CD4-positive, alpha-beta T cell treated with Interleukin-6 for 4 hours (primary cell): ENCODE measurements around the gene FSD1.
A peak's percentile ranks its signal among the peaks of the same experiment; 100 is the strongest.

Experiments used
- DNase-seq: peaks from one replicate; pipeline ENCODE4 v3.0.0-alpha.2; 2020; ENCODE audit warnings: mixed read lengths

Gene FSD1

DNA sequence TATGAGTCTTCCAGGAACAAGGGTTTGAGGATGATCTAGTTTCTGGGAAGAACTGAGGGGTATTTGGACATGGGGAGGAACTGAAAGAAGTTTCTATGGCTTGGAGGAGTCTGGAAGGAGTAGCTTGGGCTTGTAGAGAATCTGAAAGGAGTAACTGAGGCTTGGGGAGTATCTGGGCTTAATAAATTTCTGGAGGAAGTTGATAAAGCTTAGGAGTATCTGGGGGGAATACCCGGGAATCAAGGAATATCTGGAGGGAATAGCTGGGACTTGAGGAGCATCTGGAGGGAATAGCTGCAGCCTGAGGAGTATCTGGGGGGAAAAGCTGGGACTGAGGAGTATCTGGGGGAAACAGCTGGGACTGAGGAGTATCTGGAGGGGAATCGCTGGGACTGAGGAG, 16.0 kb downstream of the FSD1 start:
- no peak for DNase-seq

- DNase-seq: no peak
Measured at GRCh38 chr19:4322942-4323665, 18.7 kb downstream of the FSD1 start.

DNA sequence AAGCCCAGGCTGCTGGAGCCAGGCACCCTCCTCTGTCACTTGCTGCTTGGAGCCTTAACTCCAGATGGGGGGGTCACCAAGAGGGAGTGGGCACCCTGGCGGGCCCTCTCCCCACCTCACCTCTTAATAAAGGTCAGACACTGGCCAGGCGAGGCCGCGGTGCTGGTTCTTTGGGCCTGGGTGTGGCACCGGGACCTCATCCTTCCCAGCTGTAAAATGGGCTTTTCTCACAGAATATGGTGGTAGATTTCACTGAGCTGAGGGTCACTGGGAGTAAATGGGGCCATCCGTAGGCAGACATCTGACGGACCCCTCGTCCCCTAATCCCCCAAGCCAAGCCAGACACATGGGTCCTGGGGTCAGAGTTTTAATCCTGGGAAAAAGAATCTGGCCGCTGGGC, 19.3 kb downstream of the FSD1 start:
- DNase-seq: no peak

- DNase-seq: no peak
Measured at GRCh38 chr19:4324228-4324627, 19.8 kb downstream of the FSD1 start.

GRCh38 chr19:4326215-4326836, 21.9 kb downstream of the FSD1 start:
- DNase-seq: no peak

GRCh38 chr19:4326837-4327251, 22.4 kb downstream of the FSD1 start:
- peak; percentile 53 for DNase-seq

DNA sequence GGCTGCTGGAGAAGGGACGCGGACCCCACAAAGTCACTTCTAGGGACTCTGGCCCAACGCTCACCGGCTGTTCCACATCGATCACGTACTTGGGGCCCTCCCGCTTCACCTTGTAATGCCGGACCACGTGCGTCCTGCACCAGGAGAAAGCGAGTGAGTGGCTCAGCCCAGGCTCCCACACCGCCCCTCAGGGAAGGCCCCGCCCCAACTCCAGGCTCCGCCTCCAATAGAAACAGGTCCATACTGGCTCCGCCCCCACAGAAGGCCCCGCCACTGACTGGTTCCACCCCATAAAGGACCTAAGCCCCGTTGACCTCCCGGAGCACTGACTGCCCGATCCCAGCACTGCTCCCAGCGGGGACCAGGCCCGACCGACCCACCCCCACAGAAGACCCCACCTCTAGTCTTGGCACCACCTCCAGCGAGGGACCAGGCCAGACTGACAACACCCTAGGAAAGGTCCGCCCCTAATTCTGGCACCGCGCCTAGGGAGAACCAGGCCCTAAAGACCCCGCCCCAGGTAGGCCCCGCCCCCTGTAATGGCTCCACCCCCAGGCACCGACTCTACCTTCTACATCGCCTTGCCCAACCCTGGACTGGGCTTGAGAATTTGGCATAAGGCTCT, 23.0 kb downstream of the FSD1 start:
- peak; percentile 86 for DNase-seq

DNA sequence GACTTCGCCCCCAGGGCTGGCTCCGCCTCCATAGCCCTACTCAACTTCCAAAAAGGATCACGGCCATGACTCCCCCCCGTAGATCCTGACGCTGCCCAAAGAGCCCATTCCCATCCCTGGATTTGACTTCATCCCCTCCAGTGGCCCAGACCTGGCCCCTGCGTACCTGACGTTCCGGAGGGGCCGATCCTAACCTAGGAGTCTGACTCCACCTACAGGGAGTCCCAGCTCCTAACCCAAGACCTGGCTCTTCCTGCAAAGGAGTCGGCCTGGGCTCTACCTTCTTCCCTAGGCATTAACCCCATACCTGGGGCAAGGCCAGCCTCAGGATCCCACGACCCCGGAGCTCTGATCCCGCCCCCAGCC, 23.5 kb downstream of the FSD1 start:
- DNase-seq: no peak

- DNase-seq: peak; percentile 96
Measured at GRCh38 chr19:4328243-4328990, 24.0 kb downstream of the FSD1 start.

DNA sequence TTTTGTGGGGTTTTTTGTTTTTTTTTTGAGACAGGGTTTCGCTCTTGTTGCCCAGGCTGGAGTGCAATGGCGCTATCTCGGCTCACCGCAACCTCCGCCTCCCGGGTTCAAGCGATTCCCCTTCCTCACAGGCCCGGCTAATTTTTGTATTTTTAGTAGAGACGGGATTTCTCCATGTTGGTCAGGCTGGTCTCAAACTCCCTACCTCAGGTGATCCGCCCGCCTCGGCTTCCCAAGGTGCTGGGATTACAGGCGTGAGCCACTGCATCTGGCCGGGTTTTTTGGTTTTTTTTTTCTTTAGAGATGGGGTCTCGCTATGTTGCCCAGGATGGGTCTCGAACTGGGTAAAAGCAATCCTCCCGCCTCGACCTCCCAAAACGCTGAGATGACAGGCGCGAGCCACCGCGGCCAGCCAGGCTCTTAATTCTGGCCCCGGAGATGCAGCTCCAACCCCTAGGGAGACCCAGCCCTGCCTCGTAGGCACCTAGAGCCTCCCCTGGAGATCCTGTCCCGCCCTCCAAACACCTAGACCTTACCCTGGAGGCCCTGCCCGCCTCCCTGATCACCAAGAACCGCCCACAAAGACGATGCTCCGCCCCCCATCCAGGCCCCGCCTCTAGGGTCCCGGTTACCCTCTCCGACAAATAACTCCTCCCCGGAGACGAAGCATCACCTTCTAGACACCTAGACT, 24.7 kb downstream of the FSD1 start:
- DNase-seq: peak; percentile 36

GRCh38 chr19:4329858-4330257, 25.5 kb downstream of the FSD1 start:
- no peak for DNase-seq

DNA sequence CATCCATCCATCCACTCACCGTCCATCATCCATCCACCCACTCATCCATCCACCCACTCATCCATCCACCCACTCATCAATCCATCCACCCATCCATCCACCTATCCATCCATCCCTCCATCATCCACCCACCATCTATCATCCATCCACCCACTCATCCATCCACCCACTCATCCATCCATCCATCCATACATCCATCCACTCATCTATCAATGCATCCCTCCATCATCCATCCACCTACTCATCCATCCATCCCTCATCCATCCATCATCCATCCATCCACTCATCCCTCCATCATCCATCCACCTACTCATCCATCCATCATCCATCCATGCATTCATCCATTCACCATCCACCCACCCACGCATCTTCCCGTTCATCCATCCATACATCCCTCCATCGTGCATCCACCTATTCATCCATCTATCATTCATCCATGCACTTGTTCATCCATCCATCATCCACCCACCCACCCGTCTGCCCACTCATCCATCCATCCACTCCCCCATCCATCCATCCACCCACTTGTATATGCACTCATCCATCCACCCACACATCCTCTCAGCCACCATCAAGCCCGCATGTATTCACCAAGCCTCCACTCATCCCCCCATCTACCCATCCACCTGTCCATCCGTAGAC, 30.7 kb downstream of the FSD1 start:
- DNase-seq: no peak

DNA sequence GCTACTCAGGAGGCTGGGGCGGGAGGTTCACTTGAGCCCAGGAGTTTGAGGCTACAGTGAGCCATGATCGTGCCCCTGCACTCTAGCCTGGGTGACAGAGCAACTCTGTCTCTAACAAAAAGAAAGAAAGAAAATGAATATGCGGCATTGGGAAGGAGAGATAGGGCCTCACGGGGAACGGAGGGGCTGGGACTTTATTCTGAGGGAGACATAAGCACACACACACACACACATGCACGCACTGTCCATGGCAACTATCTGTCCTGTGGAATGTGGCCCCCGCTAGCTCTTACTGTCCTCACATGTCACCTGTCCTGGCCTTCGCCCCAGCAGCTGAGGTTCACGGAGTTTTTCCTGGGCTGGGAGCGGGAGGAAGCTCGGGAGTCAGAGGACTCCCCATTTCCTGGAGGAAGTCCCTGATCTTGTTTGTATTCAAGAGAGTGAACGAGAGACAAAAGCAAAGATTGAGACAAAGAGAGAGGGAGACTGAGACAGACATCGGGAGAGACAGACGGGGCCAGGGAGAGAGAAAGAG, 33.6 kb downstream of the FSD1 start:
- no peak for DNase-seq

- peak; percentile 47 for DNase-seq
Measured at GRCh38 chr19:4338441-4339355, 34.3 kb downstream of the FSD1 start, which contains the start of gene STAP2. Gene STAP2 (minus strand): TSS chr19:4338827. CDS start chr19:4338753, 74 bp downstream.

DNA sequence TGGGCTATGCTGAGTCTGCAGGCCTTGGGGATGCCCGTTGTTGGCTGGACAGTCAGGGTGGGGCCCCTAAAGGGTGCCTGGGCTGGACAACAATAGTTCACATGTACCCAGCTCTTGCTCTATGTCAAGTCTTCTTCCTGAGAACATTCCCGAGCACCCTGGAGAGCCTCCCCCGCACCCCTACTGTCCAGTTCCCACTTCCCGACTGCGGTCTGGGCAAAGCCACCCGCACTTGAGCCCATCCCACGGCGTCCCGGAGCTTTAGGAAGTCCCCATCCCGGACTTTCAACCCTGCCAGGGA, 37.9 kb downstream of the FSD1 start:
- DNase-seq: no peak

GRCh38 chr19:4342615-4343369, 38.4 kb downstream of the FSD1 start:
- DNase-seq: peak; percentile 91

DNA sequence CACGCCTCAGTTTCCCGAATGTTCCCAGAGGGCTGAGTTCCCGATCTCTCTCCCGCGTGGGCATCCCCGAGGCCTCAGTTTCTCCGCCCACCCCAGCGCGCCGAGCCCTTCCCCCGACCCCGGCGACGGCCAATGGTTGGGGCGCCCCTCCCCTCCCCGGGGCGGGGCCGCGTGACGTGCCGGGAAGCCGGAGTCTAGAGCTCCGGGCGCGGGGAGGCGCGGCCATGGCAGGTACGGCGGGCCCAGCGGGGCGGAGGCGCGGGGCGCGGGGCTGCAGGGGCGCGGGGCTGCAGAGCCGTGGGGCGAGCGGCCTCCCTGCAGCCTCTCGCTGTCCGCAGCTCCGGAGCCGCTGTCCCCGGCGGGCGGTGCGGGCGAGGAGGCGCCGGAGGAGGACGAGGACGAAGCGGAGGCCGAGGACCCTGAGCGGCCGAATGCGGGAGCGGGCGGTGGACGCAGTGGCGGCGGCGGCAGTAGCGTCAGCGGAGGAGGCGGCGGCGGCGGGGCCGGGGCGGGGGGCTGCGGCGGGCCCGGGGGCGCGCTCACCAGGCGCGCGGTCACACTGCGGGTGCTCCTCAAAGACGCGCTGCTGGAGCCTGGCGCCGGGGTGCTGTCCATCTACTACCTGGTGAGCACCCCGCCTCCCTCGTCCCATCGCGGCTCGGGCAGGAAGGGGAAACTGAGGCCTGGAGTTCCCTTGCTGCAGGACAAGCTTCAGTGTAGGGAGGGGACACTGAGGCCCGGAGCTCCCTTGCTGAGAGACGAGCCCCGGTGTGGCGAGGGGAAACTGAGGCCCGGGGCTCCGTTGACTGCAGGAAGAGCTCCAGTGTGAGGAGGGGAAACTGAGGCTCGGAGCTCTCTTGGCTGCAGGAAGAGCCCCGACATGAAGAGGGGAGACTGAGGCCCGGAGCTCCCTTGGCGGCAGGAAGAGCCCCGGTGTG, 39.2 kb downstream of the FSD1 start, which contains the start of gene MPND:
MPND (plus strand) TSS at position 193 of the 938 bp plus-strand sequence; CDS start at position 225, 32 bp downstream.
- DNase-seq: peak; percentile 95

DNA sequence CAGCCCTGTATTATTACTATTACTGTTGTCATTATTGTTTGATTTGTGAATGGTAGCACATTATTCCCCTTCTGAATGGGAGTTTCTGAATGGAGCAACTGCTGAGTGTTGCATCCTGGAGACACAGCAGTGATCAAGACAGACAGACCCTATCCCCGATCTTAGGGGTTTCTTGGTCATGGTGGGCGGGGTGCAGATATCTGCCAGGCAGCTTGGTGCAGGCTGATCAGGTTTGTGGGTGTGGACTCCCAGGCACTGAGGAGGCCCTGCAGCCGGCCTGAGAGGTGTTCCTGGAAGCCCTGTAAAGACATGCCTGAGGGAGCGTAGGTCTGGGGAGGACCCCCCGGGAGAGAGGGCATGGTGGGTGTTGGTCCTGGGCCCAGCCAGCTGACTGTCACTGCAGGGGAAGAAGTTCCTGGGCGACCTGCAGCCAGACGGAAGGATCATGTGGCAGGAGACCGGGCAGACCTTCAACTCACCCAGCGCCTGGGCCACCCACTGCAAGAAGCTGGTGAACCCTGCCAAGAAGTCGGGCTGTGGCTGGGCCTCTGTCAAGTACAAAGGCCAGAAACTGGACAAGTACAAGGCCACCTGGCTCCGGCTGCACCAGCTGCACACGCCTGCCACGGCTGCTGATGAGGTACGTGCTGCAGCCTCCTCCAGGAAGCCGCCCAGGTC, 41.1 kb downstream of the FSD1 start:
- DNase-seq: no peak
